H1 (cell line): ENCODE data around the gene PTPN13. TPM values are rescaled to one million over a fixed set of nuclear protein-coding genes. Genes with fewer than 3 reads are reported as not detected.

Source experiments
- ATF2 ChIP-seq: IDR thresholded peaks from 2 replicates; pipeline ENCODE4 v1.6.1; 2012; ENCODE audit warnings: low read length, inconsistent platforms
- BCL11A ChIP-seq, 2 experiments: IDR thresholded peaks; one replicate each; pipeline ENCODE4 v1.6.1; 2011; ENCODE audit warnings: low read depth in 2 of 2, low read length in 2 of 2, mild to moderate bottlenecking in 2 of 2
- CHD1 ChIP-seq: IDR thresholded peaks from 2 replicates; pipeline ENCODE4 v1.6.1; 2012; ENCODE audit warnings: low read depth, low read length, improper control_type of control experiment
- CHD2 ChIP-seq: IDR thresholded peaks from 2 replicates; pipeline ENCODE4 v1.6.1; 2012; ENCODE audit warnings: low read length, improper control_type of control experiment
- FOSL1 ChIP-seq: IDR thresholded peaks from 2 replicates; pipeline ENCODE4 v1.6.1; 2011; ENCODE audit warnings: mild to moderate bottlenecking, low read depth, low read length, moderate library complexity; ENCODE audit not compliant: insufficient read depth
- GABPA ChIP-seq: IDR thresholded peaks from 2 replicates; pipeline ENCODE4 v1.6.1; 2011; ENCODE audit warnings: mild to moderate bottlenecking, low read length, moderate library complexity, borderline replicate concordance; ENCODE audit not compliant: insufficient read depth
- GTF2F1 ChIP-seq: IDR thresholded peaks from 2 replicates; pipeline ENCODE4 v1.6.1; 2012; ENCODE audit warnings: low read depth, low read length, improper control_type of control experiment, borderline replicate concordance
- HDAC2 ChIP-seq, 2 experiments: fragments of 300-600 bp in 1 of 2; sonication (generic) in 1 of 2; IDR thresholded peaks; 2 replicates each; pipeline ENCODE4 v1.6.1; 2011 to 2012; ENCODE audit warnings: low read depth in 2 of 2, low read length in 2 of 2, mild to moderate bottlenecking in 2 of 2, moderate library complexity in 2 of 2, borderline replicate concordance in 1 of 2, inconsistent platforms in 1 of 2
- HDAC6 ChIP-seq: IDR thresholded peaks from one replicate; pipeline ENCODE4 v1.7.1; 2012; ENCODE audit warnings: low read depth, mild to moderate bottlenecking, inconsistent platforms, low read length, moderate library complexity
- KDM4A ChIP-seq: IDR thresholded peaks from one replicate; pipeline ENCODE4 v1.7.1; 2012; ENCODE audit warnings: low read depth, mild to moderate bottlenecking, moderate library complexity, low read length, inconsistent platforms; ENCODE audit not compliant: severe bottlenecking
- MAFK ChIP-seq: IDR thresholded peaks from 2 replicates; pipeline ENCODE4 v1.6.1; 2012; ENCODE audit warnings: low read depth, mild to moderate bottlenecking, improper control_type of control experiment, low read length
- POLR2A ChIP-seq, 2 experiments: IDR thresholded peaks; 1 replicate in 1 of 2; 2 replicates in 1 of 2; pipeline ENCODE4 v1.6.1; 2011; ENCODE audit warnings: low read depth in 2 of 2, low read length in 2 of 2, mild to moderate bottlenecking in 2 of 2; ENCODE audit errors: control extremely low read depth in 1 of 2
- POLR2AphosphoS5 ChIP-seq: IDR thresholded peaks from 2 replicates; pipeline ENCODE4 v1.6.1; 2011; ENCODE audit warnings: low read depth, low read length
- RAD21 ChIP-seq, 2 experiments: IDR thresholded peaks in 1 of 2; conservative IDR thresholded peaks in 1 of 2; 2 replicates each; pipeline ENCODE4 v1.6.1; 2011; ENCODE audit warnings: low read depth in 2 of 2, low read length in 2 of 2, improper control_type of control experiment in 1 of 2, inconsistent platforms in 1 of 2, mild to moderate bottlenecking in 1 of 2, moderate library complexity in 1 of 2
- RBBP5 ChIP-seq: IDR thresholded peaks from 2 replicates; pipeline ENCODE4 v1.7.1; 2012; ENCODE audit warnings: low read depth, mild to moderate bottlenecking, inconsistent platforms, low read length, moderate library complexity, borderline replicate concordance
- SP4 ChIP-seq: IDR thresholded peaks from 2 replicates; pipeline ENCODE4 v1.6.1; 2012; ENCODE audit warnings: low read length, inconsistent platforms
- SRF ChIP-seq: IDR thresholded peaks from 2 replicates; pipeline ENCODE4 v1.6.1; 2011; ENCODE audit warnings: mild to moderate bottlenecking, low read depth, low read length, moderate library complexity
- TCF12 ChIP-seq: IDR thresholded peaks from 2 replicates; pipeline ENCODE4 v1.6.1; 2011; ENCODE audit warnings: low read depth, mild to moderate bottlenecking, low read length
- TEAD4 ChIP-seq: IDR thresholded peaks from 2 replicates; pipeline ENCODE4 v1.6.1; 2012; ENCODE audit warnings: low read depth, low read length, inconsistent platforms, mixed read lengths
- ZNF274 ChIP-seq: IDR thresholded peaks from 2 replicates; pipeline ENCODE4 v1.7.0; 2012; ENCODE audit warnings: low read length, borderline replicate concordance; ENCODE audit errors: extremely low read depth
- polyA plus RNA-seq, 7 experiments: library from polyadenylated mRNA; depleted of rRNA in 3 of 7; stranded (reverse) in 5 of 7; unstranded in 2 of 7; fragments of >200 nt in 5 of 7; fragments of 200-250 nt in 2 of 7; gene quantifications; 1 replicate in 5 of 7; 2 replicates in 1 of 7; 4 replicates in 1 of 7; pipeline versions ENCODE4 v1.2.1 to v1.2.3, GENCODE V29; 2011 to 2013; ENCODE audit warnings: missing spikeins in 2 of 7, mixed read lengths in 2 of 7
- total RNA-seq: library from RNA; stranded (reverse); fragmentation: NEBNext Ultra II Directional; extraction: Animal tissue kit (Norgen Biotek cat#: 25700); gene quantifications from 2 replicates; pipeline ENCODE4 v1.2.1, GENCODE V29; 2021
- TF ChIP-seq, protein P1 (sequence below): IDR thresholded peaks from 2 replicates; pipeline ENCODE4 v1.6.1; 2011; ENCODE audit warnings: low read depth, mild to moderate bottlenecking, low read length; ENCODE audit not compliant: insufficient read depth

PTPN13 gene
- total and polyA plus RNA-seq, 2 of the 8 experiments (the other 6 are each of a cell fraction or from before 2014, with no cell fraction given), result 12.7 to 57.9 TPM

DNA sequence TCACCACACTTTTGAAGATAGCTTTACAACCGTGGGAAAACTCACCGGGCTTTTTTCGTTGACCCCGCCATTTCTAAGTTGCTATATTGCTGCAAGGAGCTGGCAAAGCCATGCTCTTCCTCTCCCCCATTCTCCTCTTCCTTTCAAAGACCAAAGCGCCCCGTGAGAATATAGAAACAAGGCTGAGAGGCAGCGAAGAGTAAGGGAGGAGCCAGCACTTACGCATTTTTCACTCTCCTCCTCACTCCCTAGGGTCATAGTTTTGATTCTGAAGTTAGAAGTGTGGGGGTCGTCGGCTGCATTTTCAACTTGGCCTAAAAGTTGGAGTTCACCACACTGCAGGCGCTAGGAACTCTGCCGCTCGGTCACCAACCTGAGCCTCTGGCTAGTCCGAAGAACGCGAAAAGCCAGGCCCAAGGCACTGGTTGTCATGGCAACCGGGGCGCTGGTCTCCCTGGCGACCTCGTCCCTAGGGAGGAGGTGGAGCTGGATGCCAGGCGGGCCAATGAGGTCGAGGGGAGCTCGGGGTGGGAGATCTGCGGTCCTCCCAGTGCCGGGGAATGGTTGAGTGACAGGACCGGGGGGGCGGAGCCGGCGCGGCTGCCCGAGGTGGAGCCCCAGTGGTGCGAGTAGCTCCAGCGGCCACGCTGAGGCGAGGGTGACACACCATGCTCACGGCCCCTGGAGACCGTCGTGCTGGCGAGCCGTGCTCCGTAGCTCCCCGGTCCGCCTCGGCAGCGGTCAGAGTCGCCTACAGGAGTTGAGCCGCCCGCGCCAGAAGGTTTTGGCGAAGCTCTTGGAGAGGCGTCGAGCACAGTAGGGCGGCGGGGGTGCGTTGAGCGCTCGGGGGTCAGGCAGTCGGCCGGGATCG is at the start of gene PTPN13 (continued):
- TF ChIP-seq SRF (0 out of 2 replicates have a peak, but pooled peaks have one; percentile 13), KDM4A (no peak), GABPA (no peak), ZNF274 (no peak), RBBP5 (peak; percentile 85; the same call in 1 of the 2 replicates), CHD2 (0 out of 2 replicates have a peak, but pooled peaks have one; percentile 40), GTF2F1 (no peak; the same call in 1 of the 2 replicates), POLR2A (IDR thresholded peaks at IDR 0.05; ENCODE audit: control extremely low read depth in 1 of 2, low read depth in 2 of 2, low read length in 2 of 2) (peak; percentile 89 to 92), FOSL1 (no peak), POLR2AphosphoS5 (peak; percentile 93), BCL11A (IDR thresholded peaks at IDR 0.05; ENCODE audit: low read depth in 2 of 2, low read length in 2 of 2) (no peak), SP4 (0 out of 2 replicates have a peak, but pooled peaks have one; percentile 28), TEAD4 (peak; percentile 54; the same call in 1 of the 2 replicates), ATF2 (peak; percentile 44; the same call in 1 of the 2 replicates), RAD21 (IDR thresholded peaks at IDR 0.05 in 1 of 2, conservative IDR thresholded peaks at IDR 0.05 in 1 of 2; ENCODE audit: low read depth in 2 of 2, low read length in 2 of 2) (peak in 1 of 2 experiments; percentile 11; a peak in 2 of 4 replicates), MAFK (no peak), TCF12 (no peak), CHD1 (no peak), HDAC2 (IDR thresholded peaks at IDR 0.05; ENCODE audit: borderline replicate concordance in 1 of 2, low read depth in 2 of 2, low read length in 2 of 2) (no peak; a peak in 2 of 4 replicates), HDAC6 (no peak)
- TF ChIP-seq, protein P1, sequence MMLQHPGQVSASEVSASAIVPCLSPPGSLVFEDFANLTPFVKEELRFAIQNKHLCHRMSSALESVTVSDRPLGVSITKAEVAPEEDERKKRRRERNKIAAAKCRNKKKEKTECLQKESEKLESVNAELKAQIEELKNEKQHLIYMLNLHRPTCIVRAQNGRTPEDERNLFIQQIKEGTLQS, result no peak
